Stimulated activated CD4-positive, alpha-beta T cell treated with anti-CD3 and anti-CD28 coated beads, Interleukin-15, amount 100 ng/mL, for 1 hour (primary cell): ENCODE results near the gene SEC14L2.
A peak's percentile ranks its signal among the peaks of the same experiment; 100 is the strongest.

ENCODE experiments used
- DNase-seq, 2 donors: peaks; one replicate each; pipeline ENCODE4 v3.0.0-alpha.2; 2020; ENCODE audit warnings: low read depth in 1 of 2, low spot score in 1 of 2

SEC14L2 gene

GRCh38 chr22:30396871-30397655 is at the start of gene SEC14L2:
Gene SEC14L2 (plus strand): TSS chr22:30397018. CDS start chr22:30397117, 99 bp downstream.
- peak; percentile 27 to 55 for DNase-seq

GRCh38 chr22:30347255-30347892 is 49.4 kb upstream of the SEC14L2 start:
- no peak for DNase-seq

GRCh38 chr22:30348404-30348803 is 48.4 kb upstream of the SEC14L2 start:
- DNase-seq: no peak

GRCh38 chr22:30348809-30349208 is 48.0 kb upstream of the SEC14L2 start:
- no peak for DNase-seq

- no peak for DNase-seq
Observed at GRCh38 chr22:30351226-30351625, 45.6 kb upstream of the SEC14L2 start.

GRCh38 chr22:30354644-30355043 is 42.2 kb upstream of the SEC14L2 start:
- DNase-seq: no peak

- peak; percentile 71 to 79 for DNase-seq
Observed at GRCh38 chr22:30356449-30357235, 40.2 kb upstream of the SEC14L2 start, which contains the start of the genes CCDC157 and SF3A1. Gene CCDC157 (plus strand): TSS chr22:30357007. CDS start chr22:30366001, 8,994 bp downstream. Gene SF3A1 (minus strand): TSS chr22:30356894. CDS start chr22:30356792, 102 bp downstream.

- no peak for DNase-seq
Observed at GRCh38 chr22:30357236-30357570, 39.6 kb upstream of the SEC14L2 start.

GRCh38 chr22:30357650-30358215 is 39.1 kb upstream of the SEC14L2 start:
- DNase-seq: no peak

GRCh38 chr22:30358541-30358940 is 38.3 kb upstream of the SEC14L2 start:
- no peak for DNase-seq

- no peak for DNase-seq
Observed at GRCh38 chr22:30361916-30362650, 34.7 kb upstream of the SEC14L2 start.

GRCh38 chr22:30362651-30363281 is 34.1 kb upstream of the SEC14L2 start:
- no peak for DNase-seq

GRCh38 chr22:30365891-30366290 is 30.9 kb upstream of the SEC14L2 start:
- no peak for DNase-seq

- DNase-seq: no peak
Observed at GRCh38 chr22:30368420-30368819, 28.4 kb upstream of the SEC14L2 start.

GRCh38 chr22:30370641-30371230 is 26.1 kb upstream of the SEC14L2 start:
- DNase-seq: no peak

GRCh38 chr22:30371321-30371720 is 25.5 kb upstream of the SEC14L2 start:
- no peak for DNase-seq

GRCh38 chr22:30371981-30372380 is 24.8 kb upstream of the SEC14L2 start:
- no peak for DNase-seq

GRCh38 chr22:30372915-30373314 is 23.9 kb upstream of the SEC14L2 start:
- no peak for DNase-seq

GRCh38 chr22:30373331-30374325 is 23.2 kb upstream of the SEC14L2 start:
- no peak for DNase-seq
